Measurements from ENCODE around the gene FTSJ1. TPM values are rescaled to one million over a fixed set of nuclear protein-coding genes. Genes with fewer than 3 reads are reported as not detected.

Gene FTSJ1
- total and polyA plus RNA-seq, 9 donors, result 23.2 to 45.9 (median 31.7) TPM

DNA sequence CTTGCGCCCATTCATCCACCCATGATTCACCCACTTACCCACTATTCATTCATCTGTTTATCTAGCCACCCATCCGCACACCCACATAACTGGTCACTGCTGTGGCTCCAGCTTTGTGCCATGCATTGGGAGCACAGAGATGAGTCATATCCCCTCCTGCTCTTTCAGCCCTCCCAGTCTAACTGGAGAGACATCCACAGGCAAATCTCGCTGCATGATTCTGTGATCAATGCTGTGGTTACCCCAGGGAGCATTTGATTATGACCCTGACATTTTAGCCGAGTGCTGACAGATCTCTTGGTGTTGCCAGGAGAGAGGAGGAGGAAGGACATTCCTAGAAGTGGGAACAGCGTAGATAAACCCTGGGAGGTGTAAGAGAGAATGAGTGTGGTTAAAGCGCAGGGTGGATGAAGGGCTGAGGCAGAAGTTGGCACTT, 22.4 kb downstream of the FTSJ1 start:
- no peak overlapping the region for H3K4me3 ChIP-seq
- H3K36me3 ChIP-seq, result no peaks in the 10 kb centered on the region
- no peak overlapping the region for H3K27ac ChIP-seq
- H3K27me3 ChIP-seq, result no peaks in the 10 kb centered on the region
- whole genome bisulfite sequencing, 3 donors, result 62 to 69% (median 64%) methylated on average over 6 of the region's 6 CpGs
- no peak for DNase-seq
- H3K4me1 ChIP-seq (ENCODE audit: insufficient read depth), result no peaks in the 10 kb centered on the region
- no peak for TF ChIP-seq POLR2A (IDR thresholded peaks at IDR 0.05)
- TF ChIP-seq EP300 (IDR thresholded peaks at IDR 0.05), result no peak
- no peak for TF ChIP-seq CTCF (IDR thresholded peaks at IDR 0.05)
- intact Hi-C loops (cut with DNase I), result no loop called here
- H3K9me3 ChIP-seq, result no peaks in the 10 kb centered on the region

DNA sequence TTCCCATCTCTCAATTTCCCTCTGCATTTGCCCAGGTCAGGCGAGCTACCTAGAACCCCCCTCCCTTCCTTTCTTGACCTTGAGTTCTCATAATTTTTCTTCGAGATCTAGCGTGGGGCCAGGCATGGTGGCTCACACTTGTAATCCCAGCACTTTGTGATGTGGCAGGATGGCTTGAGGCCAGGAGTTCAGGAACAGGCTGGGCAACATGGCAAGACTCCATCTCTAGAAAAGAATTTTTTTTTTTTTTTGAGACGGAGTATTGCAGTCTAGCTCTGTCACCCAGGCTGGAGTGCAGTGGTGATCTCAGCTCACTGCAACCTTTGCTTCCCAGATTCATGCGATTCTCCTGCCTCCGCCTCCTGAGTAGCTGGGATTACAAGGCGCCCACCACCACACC, 28.3 kb downstream of the FTSJ1 start:
- 68 to 76% (median 69%) methylated on average over 7 of the region's 7 CpGs for WGBS, 3 donors
- no peaks in the 10 kb centered on the region for H3K4me1 ChIP-seq (ENCODE audit: insufficient read depth)
- H3K36me3 ChIP-seq, result no peaks in the 10 kb centered on the region
- intact Hi-C loops (cut with DNase I), result no loop called here
- H3K9me3 ChIP-seq, result no peaks in the 10 kb centered on the region
- TF ChIP-seq EP300 (IDR thresholded peaks at IDR 0.05) (no peak), POLR2A (IDR thresholded peaks at IDR 0.05) (no peak), CTCF (IDR thresholded peaks at IDR 0.05) (no peak)
- no peaks in the 10 kb centered on the region for H3K27me3 ChIP-seq
- no peak for DNase-seq
- H3K27ac ChIP-seq, result no peak overlapping the region
- no peak overlapping the region for H3K4me3 ChIP-seq

GRCh38 chrX:48505481-48505880, 29.5 kb downstream of the FTSJ1 start:
- TF ChIP-seq CTCF (IDR thresholded peaks at IDR 0.05) (no peak), EP300 (IDR thresholded peaks at IDR 0.05) (no peak), POLR2A (IDR thresholded peaks at IDR 0.05) (no peak)
- DNase-seq, result no peak
- 62 to 79% (median 69%) methylated on average over 5 of the region's 5 CpGs for WGBS, 3 donors
- no peaks in the 10 kb centered on the region for H3K27me3 ChIP-seq
- H3K27ac ChIP-seq, result no peak overlapping the region
- intact Hi-C loops (cut with DNase I), result no loop called here
- no peaks in the 10 kb centered on the region for H3K4me1 ChIP-seq (ENCODE audit: insufficient read depth)
- no peaks in the 10 kb centered on the region for H3K36me3 ChIP-seq
- H3K4me3 ChIP-seq, result no peak overlapping the region
- no peaks in the 10 kb centered on the region for H3K9me3 ChIP-seq

GRCh38 chrX:48507246-48507645, 31.2 kb downstream of the FTSJ1 start:
- intact Hi-C loops (cut with DNase I), result no loop called here
- Histone ChIP-seq H3K4me1 (ENCODE audit: insufficient read depth) (no peaks in the 10 kb centered on the region), H3K27ac (no peak overlapping the region), H3K36me3 (no peaks in the 10 kb centered on the region), H3K27me3 (no peaks in the 10 kb centered on the region), H3K9me3 (no peaks in the 10 kb centered on the region), H3K4me3 (no peak overlapping the region)
- no peak for TF ChIP-seq CTCF (IDR thresholded peaks at IDR 0.05)
- no peak for TF ChIP-seq EP300 (IDR thresholded peaks at IDR 0.05)
- TF ChIP-seq POLR2A (IDR thresholded peaks at IDR 0.05), result no peak
- WGBS, 3 donors, result 69 to 76% (median 75%) methylated on average over 5 of the region's 5 CpGs
- DNase-seq, result no peak

Measured in ovary (tissue), 9 donors.